Small intestine (tissue), 7 donors: ENCODE data around the gene GTPBP4. TPM values are rescaled to one million over a fixed set of nuclear protein-coding genes. Genes with fewer than 3 reads are reported as not detected.

Experiments
- DNase-seq, 2 donors: peaks; one replicate each; pipeline versions ENCODE4 v3.0.0 to v3.0.0-alpha.2; 2013
- FAIRE-seq: peaks from 2 replicates; lab custom pipeline; 2012; peaks lifted over from hg19 to GRCh38; lab: Jason Lieb, UNC
- H3K27ac ChIP-seq, 3 donors: one replicate each; pipeline ENCODE4 v1.5.1; 2013; ENCODE audit warnings: low read length in 2 of 3, mild to moderate bottlenecking in 2 of 3, control low read depth in 1 of 3, inconsistent platforms in 1 of 3, low read depth in 1 of 3, moderate library complexity in 1 of 3
- H3K27me3 ChIP-seq, 3 donors: one replicate each; pipeline ENCODE4 v1.6.1; 2013; ENCODE audit warnings: low read length in 3 of 3, inconsistent platforms in 1 of 3; ENCODE audit not compliant: control insufficient read depth in 3 of 3, insufficient read depth in 3 of 3
- H3K36me3 ChIP-seq, 3 donors: one replicate each; pipeline ENCODE4 v1.6.1; 2013; ENCODE audit warnings: low read length in 3 of 3, inconsistent platforms in 1 of 3, low read depth in 1 of 3, mild to moderate bottlenecking in 1 of 3, moderate library complexity in 1 of 3; ENCODE audit not compliant: control insufficient read depth in 3 of 3, insufficient read depth in 2 of 3
- H3K4me1 ChIP-seq, 3 donors: one replicate each; pipeline ENCODE4 v1.6.1; 2013; ENCODE audit warnings: low read length in 2 of 3, inconsistent platforms in 1 of 3, low read depth in 1 of 3, mild to moderate bottlenecking in 1 of 3, moderate library complexity in 1 of 3; ENCODE audit not compliant: control insufficient read depth in 3 of 3, insufficient read depth in 2 of 3
- H3K4me3 ChIP-seq, 3 donors: one replicate each; pipeline ENCODE4 v1.5.1; 2013; ENCODE audit warnings: low read length in 3 of 3, control low read depth in 1 of 3, inconsistent platforms in 1 of 3, low read depth in 1 of 3, mild to moderate bottlenecking in 1 of 3, moderate library complexity in 1 of 3
- H3K9me3 ChIP-seq, 2 donors: one replicate each; pipeline ENCODE4 v1.6.1; 2013; ENCODE audit warnings: low read depth in 1 of 2, low read length in 1 of 2; ENCODE audit not compliant: control insufficient read depth in 2 of 2, insufficient read depth in 1 of 2
- WGBS, 3 donors: extraction: QIAGEN DNeasy Blood & Tissue Kit; methylation state at CpG; one replicate each; pipeline ENCODE4 v1.1.7; 2013; 5-methylcytosine and 5-hydroxymethylcytosine counted together
- polyA plus RNA-seq, 4 donors: library from polyadenylated mRNA; stranded (reverse) in 3 of 4; unstranded in 1 of 4; fragments of 200-250 nt in 3 of 4; fragments of 120-200 nt in 1 of 4; gene quantifications; one replicate each; pipeline versions ENCODE4 v1.2.1 to v1.2.3, GENCODE V29; 2013
- donor health status: healthy with polysubstance abuse.
- donor health status: control.
- donor health status: control.
- donor health status: Bipolar disorder and iron deficiency.
- donor health status: healthy.

Gene GTPBP4
- polyA plus RNA-seq, 4 donors = 16.8 to 33.8 (median 30.0) TPM

- H3K9me3 ChIP-seq = no peaks in the 10 kb centered on the region
- H3K4me1 ChIP-seq = peaks cover 0 to 4% (median 0%) of the 10 kb centered on the region in 3 donors
- H3K36me3 ChIP-seq = peaks cover 0 to 12% (median 7%) of the 10 kb centered on the region in 3 donors
- no peak for DNase-seq
- FAIRE-seq = no peak
- 58 to 76% (median 66%) methylated on average over 4 of the region's 4 CpGs for WGBS, 3 donors
- H3K27me3 ChIP-seq = no peaks in the 10 kb centered on the region
- peak overlapping the region in 2 of 3 donors; percentile 30 to 76 for H3K27ac ChIP-seq
- no peak overlapping the region for H3K4me3 ChIP-seq
These were observed 55.9 kb downstream of the GTPBP4 start for GRCh38 chr10:1044146-1044545.

- FAIRE-seq (no peak), DNase-seq (no peak)
- Histone ChIP-seq H3K4me1 (peaks cover 0 to 4% (median 0%) of the 10 kb centered on the region in 3 donors), H3K27me3 (no peaks in the 10 kb centered on the region), H3K4me3 (no peak overlapping the region), H3K27ac (peak overlapping the region in 2 of 3 donors; percentile 27 to 30), H3K36me3 (peaks cover 0 to 12% (median 5%) of the 10 kb centered on the region in 3 donors), H3K9me3 (no peaks in the 10 kb centered on the region)
- WGBS, 3 donors = 53 to 71% (median 57%) methylated on average over 4 of the region's 4 CpGs
These were observed 56.7 kb downstream of the GTPBP4 start for GRCh38 chr10:1044964-1045363.

- peaks cover 0 to 9% (median 3%) of the 10 kb centered on the region in 3 donors for H3K36me3 ChIP-seq
- H3K27ac ChIP-seq = no peak overlapping the region
- DNase-seq (no peak), FAIRE-seq (no peak)
- 78 to 86% (median 81%) methylated on average over 6 of the region's 6 CpGs for WGBS, 3 donors
- H3K4me1 ChIP-seq = peaks cover 0 to 4% (median 0%) of the 10 kb centered on the region in 3 donors
- H3K9me3 ChIP-seq = no peaks in the 10 kb centered on the region
- no peak overlapping the region for H3K4me3 ChIP-seq
- no peaks in the 10 kb centered on the region for H3K27me3 ChIP-seq
These were observed 57.2 kb downstream of the GTPBP4 start for GRCh38 chr10:1045415-1045814.

GRCh38 chr10:1047937-1048336 lies 59.7 kb downstream of the GTPBP4 start:
- FAIRE-seq (no peak), DNase-seq (peak in 1 of 2 donors; percentile 49)
- Histone ChIP-seq H3K4me3 (peak overlapping the region; percentile 68 to 91 (median 85)), H3K27me3 (no peaks in the 10 kb centered on the region), H3K4me1 (peaks cover 0 to 7% (median 0%) of the 10 kb centered on the region in 3 donors), H3K27ac (peak overlapping the region; percentile 91 to 100 (median 100)), H3K9me3 (no peaks in the 10 kb centered on the region), H3K36me3 (peaks cover 0 to 12% (median 0%) of the 10 kb centered on the region in 3 donors)
- WGBS, 3 donors = 1 to 3% (median 2%) methylated on average over 15 of the region's 15 CpGs

GRCh38 chr10:1048349-1048731 lies 60.1 kb downstream of the GTPBP4 start:
- Histone ChIP-seq H3K4me3 (peak overlapping the region; percentile 68 to 91 (median 85)), H3K27ac (peak overlapping the region; percentile 91 to 100 (median 100)), H3K27me3 (no peaks in the 10 kb centered on the region), H3K36me3 (peaks cover 0 to 14% (median 0%) of the 10 kb centered on the region in 3 donors), H3K4me1 (peaks cover 0 to 7% (median 0%) of the 10 kb centered on the region in 3 donors), H3K9me3 (no peaks in the 10 kb centered on the region)
- peak; percentile 37 to 80 for DNase-seq
- FAIRE-seq = no peak
- 0 to 1% (median 0%) methylated on average over 35 to 37 of the region's 37 CpGs for WGBS, 3 donors

GRCh38 chr10:1048732-1049424 lies 60.6 kb downstream of the GTPBP4 start, which contains the start of gene IDI1:
Gene IDI1, minus strand, starts transcription at chr10:1049119. Its CDS starts 116 bp downstream, at chr10:1049003.
- no peak for FAIRE-seq
- H3K4me1 ChIP-seq = peaks cover under 1 to 7% (median 2%) of the 10 kb centered on the region in 3 donors

GRCh38 chr10:1049425-1049958 lies 61.3 kb downstream of the GTPBP4 start:
- 0 to 1% (median 1%) methylated on average over 31 to 34 of the region's 34 CpGs for WGBS, 3 donors
- Histone ChIP-seq H3K27ac (peak overlapping the region; percentile 91 to 100 (median 100)), H3K9me3 (no peaks in the 10 kb centered on the region), H3K27me3 (no peaks in the 10 kb centered on the region), H3K36me3 (peaks cover 0 to 15% (median 0%) of the 10 kb centered on the region in 3 donors), H3K4me1 (peaks cover 3% of the 10 kb centered on the region in 3 donors), H3K4me3 (peak overlapping the region; percentile 68 to 91 (median 85))
- FAIRE-seq = no peak
- no peak for DNase-seq

More at GRCh38 chr10:1048732-1049424, 60.6 kb downstream of the GTPBP4 start, which contains the start of gene IDI1:
- Histone ChIP-seq H3K4me3 (peak within 1 kb of the TSS; percentile 68 to 91 (median 85)), H3K27me3 (no peaks in the 10 kb centered on the region), H3K27ac (peak within 1 kb of the TSS; percentile 91 to 100 (median 100)), H3K36me3 (peaks cover 0 to 15% (median 0%) of the 10 kb centered on the region in 3 donors), H3K9me3 (no peaks in the 10 kb centered on the region)
- WGBS, 3 donors = 0 to 1% (median 0%) methylated on average over 62 to 83 of the region's 83 CpGs
- DNase-seq = peak; percentile 98

GRCh38 chr10:1050145-1050544 lies 61.9 kb downstream of the GTPBP4 start:
- no peaks in the 10 kb centered on the region for H3K9me3 ChIP-seq
- FAIRE-seq (no peak), DNase-seq (peak; percentile 56 to 58)
- H3K4me3 ChIP-seq = peak overlapping the region; percentile 68 to 91 (median 85)
- peaks cover 2 to 8% (median 6%) of the 10 kb centered on the region in 3 donors for H3K4me1 ChIP-seq
- H3K36me3 ChIP-seq = peaks cover 0 to 15% (median 0%) of the 10 kb centered on the region in 3 donors
- H3K27ac ChIP-seq = peak overlapping the region; percentile 81 to 100 (median 100)
- no peaks in the 10 kb centered on the region for H3K27me3 ChIP-seq
- WGBS, 3 donors = 7 to 26% (median 14%) methylated on average over 5 of the region's 5 CpGs
